Stimulated activated effector memory CD8-positive, alpha-beta T cell treated with anti-CD3 and anti-CD28 coated beads, Interleukin-12 subunit alpha, Interleukin-12 subunit beta, amount 100 ng/mL, for 72 hours (primary cell): Measurements from ENCODE around the gene SMIM24.

Source experiments
- ATAC-seq: fragments of 150-1000 bp; cut with Tn5 transposase; 2 replicates; pipeline ENCODE4 v1.10.0; 2021
- DNase-seq, 2 donors: peaks; one replicate each; pipeline ENCODE4 v3.0.0; 2021 to 2022; ENCODE audit warnings: low spot score in 2 of 2
- H3K27ac Mint-ChIP-seq: one replicate; pipeline ENCODE4 v1.8.0; 2022; ENCODE audit warnings: mild to moderate bottlenecking, mixed read lengths
- H3K36me3 Mint-ChIP-seq: one replicate; pipeline ENCODE4 v1.8.0; 2022; ENCODE audit warnings: mild to moderate bottlenecking, mixed read lengths
- H3K4me1 Mint-ChIP-seq: one replicate; pipeline ENCODE4 v1.8.0; 2022; ENCODE audit warnings: mixed read lengths
- H3K4me3 Mint-ChIP-seq: one replicate; pipeline ENCODE4 v1.8.0; 2022; ENCODE audit warnings: mild to moderate bottlenecking, mixed read lengths
- H3K9me3 Mint-ChIP-seq: one replicate; pipeline ENCODE4 v1.8.0; 2022; ENCODE audit warnings: mixed read lengths

Gene SMIM24

DNA sequence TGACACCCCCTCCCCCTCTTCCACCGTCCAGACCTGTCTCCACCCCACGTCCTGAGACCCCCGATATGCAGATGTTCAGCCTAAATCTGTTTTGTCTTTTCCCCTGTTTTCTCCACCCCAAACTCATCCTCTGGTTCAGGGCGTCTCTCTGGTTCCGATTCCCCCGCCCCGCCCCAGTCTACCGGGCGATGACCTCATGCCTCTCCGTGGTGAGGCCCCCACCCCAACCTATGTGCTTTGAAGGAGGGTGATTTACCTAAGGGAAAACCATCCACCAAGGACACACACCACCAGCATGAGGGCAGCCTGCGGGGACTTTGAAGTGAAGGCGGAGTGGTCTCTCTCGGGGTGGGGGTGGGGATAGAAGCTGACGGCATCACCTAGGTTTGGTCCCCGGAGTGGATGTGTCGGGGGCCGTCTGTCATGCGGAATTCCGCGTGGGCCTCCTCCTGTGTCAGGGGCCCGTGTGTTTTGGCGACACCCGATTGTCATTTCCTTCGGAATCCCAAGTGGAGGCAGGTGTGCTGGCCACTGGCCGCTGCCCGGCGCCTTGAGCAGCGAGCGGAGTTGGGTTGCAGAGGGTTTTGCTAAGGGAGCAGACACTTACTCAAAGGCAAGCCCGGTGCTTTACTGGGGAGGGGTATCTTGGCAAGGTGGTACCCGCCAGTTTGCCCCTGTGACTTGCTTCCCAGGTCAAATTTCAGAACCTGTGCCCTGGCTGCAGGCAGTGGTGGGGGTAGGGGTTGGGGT lies 27.2 kb upstream of the SMIM24 start:
- Mint-ChIP-seq H3K9me3 (no peaks in the 10 kb centered on the region), H3K4me3 (peak overlapping the region; percentile 93), H3K36me3 (peaks cover 62% of the 10 kb centered on the region), H3K4me1 (peaks cover 63% of the 10 kb centered on the region), H3K27ac (peak overlapping the region; percentile 94)
- DNase-seq (peak in 1 of 2 donors; percentile 55), ATAC-seq (no peak)

DNA sequence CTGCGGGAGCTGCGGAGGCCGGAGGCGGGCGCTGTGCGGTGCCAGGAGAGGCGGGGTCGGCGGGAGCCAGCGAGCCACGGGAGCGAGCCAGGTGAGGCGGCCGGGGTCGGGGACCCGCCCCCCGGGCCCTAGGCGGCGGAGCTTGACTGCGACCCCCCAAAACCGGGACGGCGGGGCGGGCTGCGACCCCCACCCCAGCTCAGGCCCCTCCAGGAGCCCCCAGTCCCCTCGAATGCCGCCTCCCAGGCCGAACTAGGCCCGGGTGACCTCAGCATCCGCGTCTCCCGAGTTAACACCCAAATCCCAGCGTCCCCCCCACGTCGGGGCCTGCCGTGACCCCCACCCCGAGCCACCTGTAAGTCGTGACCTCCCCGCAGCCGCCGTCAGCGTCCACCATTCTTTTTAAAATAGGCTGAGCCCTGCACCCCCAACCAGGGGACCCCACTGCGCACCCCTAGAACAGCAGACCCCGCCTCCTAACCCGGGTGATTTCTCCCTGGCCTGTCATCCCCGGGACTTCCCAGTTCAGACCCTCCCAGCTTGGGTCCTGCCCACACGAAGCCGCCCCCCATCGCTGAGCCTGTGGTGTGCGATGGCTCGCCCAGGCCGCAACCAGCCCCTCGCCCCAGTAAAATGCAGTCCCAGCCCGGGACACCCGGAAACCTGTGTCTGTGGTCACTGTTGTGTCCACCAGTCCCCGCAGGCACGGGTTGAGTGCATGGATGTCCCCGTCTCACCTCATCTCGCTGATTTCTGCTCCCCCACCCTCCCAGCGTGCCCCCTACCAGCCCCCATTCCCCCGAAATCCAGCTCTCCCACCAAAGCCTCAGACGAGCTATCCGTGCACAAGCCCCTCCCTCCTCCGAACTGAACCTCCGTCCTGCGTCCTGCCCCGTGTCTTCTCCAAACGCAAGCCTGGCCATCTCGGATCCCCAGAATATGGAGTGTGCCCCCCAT lies 26.3 kb upstream of the SMIM24 start:
- peak in 1 of 2 donors; percentile 71 for DNase-seq

DNA sequence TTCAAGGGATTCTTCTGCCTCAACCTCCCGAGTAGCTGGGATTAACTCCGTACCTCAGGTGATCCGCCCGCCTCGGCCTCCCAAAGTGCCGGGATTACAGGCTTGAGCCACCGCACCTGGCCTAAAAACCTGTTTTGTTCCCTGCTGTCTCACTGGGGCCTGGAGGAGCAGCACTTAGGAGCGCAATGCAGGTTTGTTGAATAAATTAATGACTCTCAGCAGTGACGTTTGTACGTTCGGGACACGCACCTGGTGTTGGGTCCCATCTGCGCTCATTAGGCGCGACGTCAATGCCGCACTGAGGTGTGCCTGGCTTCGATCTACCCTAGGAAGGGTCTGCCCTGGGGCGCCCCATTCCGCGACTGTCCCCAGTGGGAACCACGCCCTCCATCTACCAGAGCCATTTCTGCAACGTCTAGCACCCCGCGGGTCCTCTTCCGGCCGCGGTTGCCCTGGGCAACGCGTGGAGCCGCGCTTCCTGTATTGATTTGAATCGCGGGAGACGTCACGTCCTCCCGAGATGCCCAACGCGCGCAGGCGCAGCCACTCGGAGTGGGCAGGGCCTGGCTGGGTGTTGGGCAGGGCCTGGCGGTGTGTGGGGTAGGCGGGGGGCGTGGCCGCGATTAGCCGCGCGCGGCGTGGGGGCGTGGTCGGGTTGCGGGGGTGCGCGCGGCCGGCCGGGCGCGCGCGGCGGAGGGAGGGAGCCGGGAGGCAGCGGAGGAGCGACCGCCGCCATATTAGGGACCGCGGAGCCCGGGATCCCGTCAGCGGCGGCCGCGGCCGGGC lies 25.5 kb upstream of the SMIM24 start, which contains the start of gene FZR1:
FZR1 (plus strand) TSS at position 714 of the 786 bp plus-strand sequence. CDS start 16,679 bp downstream, outside the sequence.
- Mint-ChIP-seq H3K27ac (peak within 1 kb of the TSS; percentile 94), H3K9me3 (peaks cover 2% of the 10 kb centered on the region), H3K4me3 (peak within 1 kb of the TSS; percentile 93), H3K4me1 (peaks cover 54% of the 10 kb centered on the region), H3K36me3 (peaks cover 47% of the 10 kb centered on the region)
- peak; percentile 92 for ATAC-seq
- DNase-seq: peak; percentile 98 to 99

More for the DNA sequence above, 26.3 kb upstream of the SMIM24 start:
- Mint-ChIP-seq H3K9me3 (no peaks in the 10 kb centered on the region), H3K36me3 (peaks cover 53% of the 10 kb centered on the region), H3K4me3 (peak overlapping the region; percentile 93), H3K4me1 (peaks cover 54% of the 10 kb centered on the region), H3K27ac (peak overlapping the region; percentile 94)
- no peak for ATAC-seq

DNA sequence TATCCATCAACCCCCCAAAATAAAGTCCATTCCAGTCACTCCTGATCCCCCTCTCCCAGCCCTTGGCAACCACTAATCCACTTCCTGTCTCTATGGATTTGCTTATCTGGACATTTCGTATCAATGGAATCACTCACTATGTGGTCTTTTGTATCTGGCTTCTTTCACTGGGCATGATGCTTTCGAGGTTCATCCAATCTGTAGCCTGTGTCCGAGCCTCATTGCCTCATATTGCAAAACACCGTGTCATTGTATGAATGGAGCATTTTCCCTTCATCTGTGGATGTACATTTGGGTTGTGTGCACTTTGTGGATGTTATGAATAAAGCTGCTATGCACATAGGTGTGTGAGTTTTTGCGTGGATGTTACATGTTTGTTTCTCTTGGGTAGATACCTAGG lies 24.4 kb upstream of the SMIM24 start:
- Mint-ChIP-seq H3K27ac (peak overlapping the region; percentile 94), H3K9me3 (peaks cover 3% of the 10 kb centered on the region), H3K36me3 (peaks cover 49% of the 10 kb centered on the region), H3K4me3 (peak overlapping the region; percentile 93), H3K4me1 (peaks cover 53% of the 10 kb centered on the region)
- DNase-seq: no peak
- no peak for ATAC-seq

DNA sequence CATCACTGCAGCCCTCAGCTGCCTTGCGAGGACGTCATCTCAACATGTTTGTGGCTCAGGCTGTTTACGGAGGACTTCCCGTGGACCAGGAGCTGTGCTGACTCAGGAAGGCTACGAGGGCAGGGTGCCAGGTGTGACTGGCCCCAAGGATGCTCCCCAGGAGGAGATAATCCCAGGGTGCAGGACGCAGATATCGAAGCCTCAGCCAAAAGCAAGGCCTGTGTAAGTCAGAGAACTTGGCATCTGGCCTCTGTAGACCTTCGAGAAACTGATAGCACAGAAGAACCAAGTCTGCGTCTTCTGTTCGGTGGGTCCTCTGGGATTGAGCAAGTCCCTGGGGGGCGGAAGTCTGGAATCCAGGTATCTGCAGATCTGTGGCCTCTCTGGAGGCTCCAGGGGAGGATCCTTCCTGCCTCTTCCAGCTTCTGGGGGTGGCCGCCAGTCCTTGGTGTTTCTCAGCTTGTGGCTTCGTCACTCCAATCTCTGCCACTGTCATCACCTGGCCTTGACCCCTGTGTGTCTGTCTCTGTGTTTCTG lies 22.8 kb upstream of the SMIM24 start:
- H3K36me3 Mint-ChIP-seq: peaks cover 38% of the 10 kb centered on the region
- H3K4me1 Mint-ChIP-seq: peaks cover 47% of the 10 kb centered on the region
- no peak overlapping the region for H3K4me3 Mint-ChIP-seq
- no peak for DNase-seq
- no peak for ATAC-seq
- peaks cover 3% of the 10 kb centered on the region for H3K9me3 Mint-ChIP-seq
- no peak overlapping the region for H3K27ac Mint-ChIP-seq

DNA sequence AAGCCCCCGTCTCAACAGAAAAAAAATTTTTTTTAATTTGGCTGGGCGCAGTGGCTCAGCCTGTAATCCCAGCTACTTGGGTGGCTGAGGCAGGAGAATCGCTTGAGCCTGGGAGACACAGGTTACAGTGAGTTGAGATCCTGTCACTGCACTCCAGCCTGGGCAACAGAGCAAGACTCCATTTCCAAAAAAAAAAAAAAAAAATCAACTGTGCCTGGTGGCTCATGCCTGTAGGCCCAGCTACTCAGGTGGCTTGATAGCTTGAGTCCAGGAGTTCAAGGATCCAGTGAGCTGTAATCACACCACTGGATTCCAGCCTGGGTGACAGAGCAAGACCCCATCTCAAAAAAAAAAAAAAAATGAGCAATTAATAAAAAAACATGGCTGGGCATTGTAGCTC lies 21.5 kb upstream of the SMIM24 start:
- ATAC-seq (no peak), DNase-seq (no peak)
- Mint-ChIP-seq H3K4me3 (no peak overlapping the region), H3K4me1 (peaks cover 47% of the 10 kb centered on the region), H3K9me3 (peaks cover 3% of the 10 kb centered on the region), H3K36me3 (peaks cover 35% of the 10 kb centered on the region), H3K27ac (no peak overlapping the region)

DNA sequence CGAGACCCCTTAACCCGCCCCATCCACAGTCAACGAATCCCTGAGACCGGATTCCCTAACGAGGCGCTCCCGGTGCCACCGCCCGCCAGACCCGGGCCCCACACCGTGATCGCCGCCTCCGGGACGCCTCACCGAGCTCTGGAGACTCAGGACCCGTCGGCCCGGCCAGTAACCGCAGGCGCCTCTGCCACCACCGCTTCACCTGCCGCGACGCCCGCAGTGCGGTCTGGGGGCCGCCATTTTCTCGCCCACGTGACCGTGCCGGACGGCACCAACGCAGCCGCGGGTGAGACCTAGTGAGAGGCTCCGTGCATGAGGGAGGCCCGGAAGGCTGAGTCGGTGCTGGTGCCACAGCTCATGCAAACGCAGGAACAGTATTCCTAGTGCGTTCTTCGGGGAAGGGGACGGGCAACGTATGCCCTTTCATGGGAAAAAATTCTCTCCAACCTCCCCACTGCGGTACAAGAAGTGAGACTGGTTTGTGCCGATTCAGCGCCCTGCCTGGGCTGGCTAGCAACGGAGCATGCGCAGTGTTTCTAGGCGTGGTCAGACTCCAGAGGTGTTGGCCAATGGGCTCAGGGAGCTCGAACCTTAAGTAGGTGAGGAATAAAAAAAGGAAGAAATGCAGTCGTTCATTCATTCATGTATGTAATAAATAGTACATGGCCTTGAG lies 20.2 kb upstream of the SMIM24 start, which contains the start of gene DOHH:
DOHH (minus strand) TSS at position 246 of the 673 bp plus-strand sequence. CDS start 3,860 bp downstream, outside the sequence.
- DNase-seq: peak; percentile 93 to 98
- Mint-ChIP-seq H3K36me3 (peaks cover 34% of the 10 kb centered on the region), H3K27ac (peak within 1 kb of the TSS; percentile 100), H3K4me3 (peak within 1 kb of the TSS; percentile 94), H3K4me1 (peaks cover 41% of the 10 kb centered on the region), H3K9me3 (peaks cover 3% of the 10 kb centered on the region)
- ATAC-seq: peak; percentile 92

DNA sequence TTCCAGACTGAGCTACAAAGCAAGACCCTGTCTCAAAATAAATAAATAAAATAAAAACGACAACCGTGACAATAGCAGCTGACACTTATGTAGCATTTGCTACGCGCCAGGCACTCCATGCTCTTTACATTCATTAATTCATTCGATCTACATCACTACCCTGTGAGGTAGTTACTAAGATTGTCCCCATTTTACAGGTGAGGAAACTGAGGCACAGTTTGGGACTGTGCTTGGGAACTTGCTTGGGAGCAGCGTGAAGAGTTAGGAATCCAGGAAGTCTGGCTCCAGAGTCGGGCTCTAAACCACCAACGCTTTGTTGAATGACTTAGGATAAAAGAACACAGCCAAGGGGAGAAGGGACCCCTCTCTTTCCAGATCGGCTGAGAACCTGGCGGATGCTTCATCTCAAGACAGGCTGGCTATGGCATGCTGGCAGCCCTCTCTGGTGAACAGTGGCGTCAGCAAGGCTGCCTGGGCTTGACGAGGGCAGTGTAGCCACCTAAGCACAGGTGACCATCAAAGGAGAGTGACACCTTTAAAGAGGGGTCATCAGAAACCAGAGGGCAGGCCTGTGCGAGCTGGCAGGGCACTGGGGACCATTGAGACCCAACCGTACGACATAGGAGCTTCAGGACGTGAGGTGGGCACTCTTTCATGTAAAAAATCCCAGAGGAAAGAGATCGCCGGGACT lies 19.6 kb upstream of the SMIM24 start:
- peak; percentile 19 for ATAC-seq
- peak overlapping the region; percentile 100 for H3K27ac Mint-ChIP-seq
- peaks cover 3% of the 10 kb centered on the region for H3K9me3 Mint-ChIP-seq

DNA sequence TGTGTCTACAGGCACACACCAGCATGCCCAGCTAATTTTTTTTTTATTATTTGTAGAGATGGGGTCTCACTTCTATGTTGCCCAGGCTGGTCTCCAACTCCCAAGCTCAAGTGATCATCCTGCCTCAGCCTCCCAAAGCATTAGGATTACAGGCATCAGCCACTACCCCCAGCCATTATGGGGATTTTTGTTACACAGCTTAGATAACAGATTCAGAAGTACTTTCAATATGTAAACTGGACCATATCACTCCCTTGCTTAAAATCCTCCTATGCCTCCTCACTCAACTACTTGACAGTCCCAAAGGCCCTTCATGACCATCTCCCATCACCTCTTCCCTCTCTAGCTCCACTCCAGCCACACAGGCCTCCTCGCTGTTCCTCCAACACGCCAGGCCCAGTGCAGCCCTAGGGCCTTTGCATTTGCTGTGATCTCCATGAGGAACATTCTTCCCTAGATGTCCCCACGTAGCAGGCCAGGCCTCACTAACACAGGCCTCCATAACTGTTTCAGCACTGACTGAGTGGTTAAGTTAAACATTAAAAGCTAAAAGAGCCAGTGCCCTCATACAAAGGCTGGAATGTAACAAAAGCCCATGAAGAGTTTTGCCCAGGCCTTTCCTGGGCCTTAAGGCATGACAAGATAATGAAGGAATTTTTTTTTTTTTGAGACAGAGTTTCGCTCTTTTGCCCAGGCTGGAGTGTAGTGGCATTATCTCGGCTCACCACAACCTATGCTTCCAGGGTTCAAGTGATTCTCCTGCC lies 17.6 kb upstream of the SMIM24 start:
- Mint-ChIP-seq H3K9me3 (peaks cover 3% of the 10 kb centered on the region), H3K27ac (no peak overlapping the region), H3K4me1 (peaks cover 34% of the 10 kb centered on the region), H3K36me3 (peaks cover 55% of the 10 kb centered on the region), H3K4me3 (no peak overlapping the region)
- ATAC-seq (no peak), DNase-seq (no peak)

More for the DNA sequence above, 19.6 kb upstream of the SMIM24 start:
- peaks cover 39% of the 10 kb centered on the region for H3K4me1 Mint-ChIP-seq
- H3K4me3 Mint-ChIP-seq: peak overlapping the region; percentile 94
- peaks cover 41% of the 10 kb centered on the region for H3K36me3 Mint-ChIP-seq
- DNase-seq: no peak

DNA sequence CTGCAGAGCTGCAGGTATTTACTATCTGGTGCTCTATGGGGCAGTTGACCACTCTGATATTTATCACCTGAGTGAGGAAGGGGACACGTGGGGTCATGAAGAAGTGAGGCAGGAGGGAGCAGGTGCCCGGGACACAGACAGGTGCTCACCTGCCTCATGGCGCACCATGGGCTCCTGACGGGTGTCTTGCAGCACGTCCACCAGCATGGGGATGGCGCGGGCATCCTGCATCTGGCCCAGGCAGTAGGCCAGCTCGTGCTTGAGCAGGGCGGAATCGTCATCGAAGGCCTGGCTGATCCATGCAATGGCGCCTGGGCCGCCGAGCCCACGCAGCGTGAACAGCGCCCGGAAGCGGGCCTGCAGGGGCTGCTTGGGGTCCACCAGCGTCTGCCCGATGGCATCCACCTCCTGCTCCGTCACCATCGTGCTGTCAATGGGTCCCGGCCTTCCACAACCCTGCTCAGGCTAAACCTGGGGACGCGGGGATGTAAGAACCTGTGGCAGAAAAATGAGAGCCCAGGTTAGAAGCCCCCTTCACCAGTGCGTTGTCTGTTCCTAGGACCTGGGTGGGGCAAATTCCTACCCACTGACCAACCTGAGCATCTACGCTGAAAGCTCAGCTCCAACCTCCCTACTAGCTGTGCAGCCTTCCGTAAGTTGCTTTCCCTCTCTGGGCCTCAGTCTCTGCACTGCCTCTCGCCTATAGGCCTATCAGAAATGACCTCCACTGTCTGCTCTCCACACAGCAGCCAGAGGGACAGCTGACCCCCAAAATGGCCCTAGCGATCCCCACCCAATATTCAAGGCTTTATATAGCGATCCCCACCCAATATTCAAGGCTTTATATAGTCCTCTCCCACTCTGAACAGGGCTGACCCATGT lies 16.3 kb upstream of the SMIM24 start:
- no peak for ATAC-seq
- Mint-ChIP-seq H3K36me3 (peaks cover 60% of the 10 kb centered on the region), H3K27ac (no peak overlapping the region), H3K9me3 (peaks cover 3% of the 10 kb centered on the region), H3K4me3 (no peak overlapping the region), H3K4me1 (peaks cover 34% of the 10 kb centered on the region)
- no peak for DNase-seq

DNA sequence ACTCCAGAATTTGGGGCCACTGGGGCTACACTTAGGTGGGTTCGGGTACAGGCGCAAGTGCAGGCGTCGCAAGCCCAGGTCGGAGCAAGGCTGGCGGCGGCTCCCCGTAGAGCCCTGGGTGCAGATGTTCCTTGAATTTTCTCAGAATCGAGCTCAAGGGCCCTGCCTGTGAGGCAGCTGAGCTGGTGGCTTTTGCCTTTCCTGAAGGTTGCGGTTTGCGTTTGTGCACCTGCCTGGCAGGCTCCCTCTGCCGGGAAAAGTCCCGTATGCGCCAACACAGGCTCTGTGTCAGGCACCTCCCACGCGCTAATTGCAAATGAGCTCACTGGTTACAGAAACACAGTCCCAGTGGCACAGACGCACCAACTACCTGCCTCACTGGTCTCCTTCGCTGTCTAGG lies 14.2 kb upstream of the SMIM24 start:
- H3K27ac Mint-ChIP-seq: no peak overlapping the region
- no peak for ATAC-seq
- peaks cover 18% of the 10 kb centered on the region for H3K4me1 Mint-ChIP-seq
- H3K9me3 Mint-ChIP-seq: no peaks in the 10 kb centered on the region
- H3K36me3 Mint-ChIP-seq: peaks cover 48% of the 10 kb centered on the region
- H3K4me3 Mint-ChIP-seq: no peak overlapping the region
- no peak for DNase-seq

DNA sequence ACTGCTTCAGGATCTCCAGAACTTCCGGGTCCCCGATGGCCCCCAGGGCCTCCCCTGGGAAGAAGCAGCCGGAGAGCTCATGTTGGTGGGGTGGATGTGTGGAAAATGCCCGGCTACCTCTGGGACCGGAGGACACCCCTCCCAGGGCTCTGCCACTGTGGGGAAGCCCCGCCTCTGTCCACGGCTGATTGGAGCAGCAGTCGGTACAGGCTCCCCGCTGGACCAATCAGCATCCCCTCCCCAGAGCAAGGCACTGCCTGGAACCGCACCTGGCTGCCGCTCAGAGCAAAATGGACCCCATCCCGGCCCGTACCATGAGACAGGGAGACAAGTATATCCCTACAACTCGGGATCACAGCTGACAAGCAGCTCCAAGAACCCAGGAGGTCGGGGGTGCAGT lies 13.7 kb upstream of the SMIM24 start:
- Mint-ChIP-seq H3K4me3 (no peak overlapping the region), H3K27ac (no peak overlapping the region), H3K9me3 (no peaks in the 10 kb centered on the region), H3K36me3 (peaks cover 51% of the 10 kb centered on the region), H3K4me1 (peaks cover 14% of the 10 kb centered on the region)
- DNase-seq (no peak), ATAC-seq (peak; percentile 70)
